ENCODE data around the gene COLEC11. TPM values are rescaled to one million over a fixed set of nuclear protein-coding genes. Genes with fewer than 3 reads are reported as not detected.

Gene COLEC11
- polyA plus RNA-seq, 3 donors = 1.5 to 3.0 (median 1.7) TPM

DNA sequence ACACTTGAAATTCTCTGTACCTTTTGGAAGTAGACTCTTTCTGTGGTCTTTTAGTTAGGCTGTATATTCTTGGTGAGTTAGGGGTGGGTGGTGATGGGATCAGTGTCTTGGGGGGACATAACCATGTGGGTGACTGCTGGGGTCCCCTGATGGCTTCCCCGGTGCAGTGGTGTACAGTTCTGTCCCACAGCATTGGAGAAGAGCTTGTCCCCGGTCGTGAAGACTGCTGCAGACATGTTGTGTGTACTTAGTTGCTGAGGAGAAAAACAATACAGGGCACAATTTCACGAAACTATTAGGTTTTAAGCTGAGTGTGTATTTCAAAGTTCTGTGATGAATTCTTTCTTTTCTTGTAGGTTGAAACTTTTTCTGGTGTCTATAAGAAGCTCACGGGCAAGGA, 14.5 kb upstream of the COLEC11 start:
- no peak for DNase-seq (ENCODE audit: extremely low read depth in 1 of 11, low read depth in 9 of 11, low spot score in 4 of 11)

DNA sequence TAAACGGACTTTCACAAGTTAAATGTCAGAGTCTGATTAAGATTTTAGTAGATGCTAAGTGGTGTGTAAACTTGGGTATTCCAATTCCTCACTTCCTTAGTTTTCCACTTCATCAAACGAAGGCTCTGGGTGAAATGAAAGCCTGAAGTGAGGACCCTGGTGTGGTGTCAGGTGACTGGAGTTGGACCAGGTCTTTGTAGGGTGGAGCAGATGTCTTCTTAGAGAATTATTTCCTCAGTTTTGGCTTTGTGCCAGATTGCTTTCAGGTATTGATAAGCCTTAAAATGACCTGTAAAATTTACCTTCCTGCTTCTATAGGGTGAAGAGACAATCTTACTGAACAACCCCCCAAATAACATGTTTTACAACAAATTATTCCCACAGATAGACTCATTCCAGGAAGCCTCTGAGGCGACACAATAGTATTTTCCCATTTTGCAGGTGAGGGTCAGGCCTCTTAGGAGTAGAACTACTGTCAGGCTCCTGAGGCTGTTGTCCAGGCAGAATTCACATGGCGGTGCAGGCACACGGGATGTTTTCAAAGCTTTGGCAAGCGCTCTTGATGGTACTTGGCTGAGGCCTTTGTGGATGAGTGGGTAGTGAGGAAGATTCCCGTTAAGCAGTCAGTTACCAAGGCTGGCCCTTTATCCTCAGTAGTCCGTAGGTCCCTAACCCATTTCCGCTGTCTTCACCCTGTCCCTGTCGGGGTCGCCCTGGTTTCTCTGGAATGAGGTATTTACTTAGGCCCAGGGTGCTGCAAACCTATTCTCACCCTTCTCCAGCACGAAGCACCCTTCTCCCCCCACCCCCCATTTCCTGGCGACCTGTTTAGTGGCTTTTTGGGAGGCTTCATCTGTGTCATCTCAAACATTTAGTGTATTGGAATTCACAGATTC, 13.3 kb upstream of the COLEC11 start:
- no peak for DNase-seq (ENCODE audit: extremely low read depth in 1 of 11, low read depth in 9 of 11, low spot score in 4 of 11)

DNA sequence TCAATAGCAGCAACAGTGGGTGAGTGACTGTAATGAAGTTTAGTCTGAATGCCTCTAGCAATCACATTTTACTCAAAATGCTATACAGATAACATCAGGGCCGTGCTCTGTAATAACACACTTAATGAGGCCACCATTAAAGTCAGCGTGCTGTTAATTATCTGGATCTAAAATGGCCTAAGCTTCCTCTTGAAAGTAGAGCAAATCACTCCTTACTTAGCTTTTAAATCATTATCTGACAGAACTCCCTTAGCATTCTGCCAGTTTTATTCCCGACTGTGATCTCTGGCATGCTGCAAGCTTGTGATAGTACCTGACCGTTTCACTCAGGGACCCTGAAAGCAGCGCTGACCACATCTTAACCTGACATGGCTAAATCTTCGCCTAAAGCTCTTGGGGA, 10.8 kb upstream of the COLEC11 start:
- DNase-seq (ENCODE audit: extremely low read depth in 1 of 11, low read depth in 9 of 11, low spot score in 4 of 11) = no peak

DNA sequence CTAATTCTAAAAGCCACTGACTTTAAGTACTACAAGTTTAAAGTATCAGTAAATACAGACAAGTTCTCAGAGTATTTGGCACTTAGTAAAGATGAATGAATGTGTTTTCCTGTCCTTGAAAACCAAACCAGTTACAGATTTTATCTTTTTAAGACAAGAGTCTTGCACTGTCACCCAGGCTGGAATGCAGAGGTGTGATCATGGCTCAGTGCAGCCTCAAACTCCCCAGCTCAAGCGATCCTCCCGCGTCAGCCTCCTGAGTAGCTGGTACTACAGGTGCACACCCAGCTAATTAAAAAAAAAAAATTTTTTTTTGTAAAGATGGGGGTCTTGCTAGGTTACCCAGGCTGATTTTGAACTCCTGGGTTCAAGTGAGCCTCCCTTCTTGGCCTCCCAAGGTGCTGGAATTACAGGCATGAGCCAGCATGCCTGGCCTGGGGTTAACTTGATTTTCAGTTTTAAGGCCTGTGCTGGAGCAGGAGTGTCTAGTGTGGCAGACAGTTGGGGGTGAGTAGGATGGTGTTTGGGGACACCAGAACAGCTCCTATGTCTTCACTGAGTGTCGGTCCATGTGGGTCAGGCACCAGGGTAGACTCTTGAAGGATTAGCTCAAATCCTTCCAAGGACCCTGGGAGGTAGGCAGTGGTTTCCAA, 10.2 kb upstream of the COLEC11 start:
- no peak for DNase-seq (ENCODE audit: extremely low read depth in 1 of 11, low read depth in 9 of 11, low spot score in 4 of 11)

DNA sequence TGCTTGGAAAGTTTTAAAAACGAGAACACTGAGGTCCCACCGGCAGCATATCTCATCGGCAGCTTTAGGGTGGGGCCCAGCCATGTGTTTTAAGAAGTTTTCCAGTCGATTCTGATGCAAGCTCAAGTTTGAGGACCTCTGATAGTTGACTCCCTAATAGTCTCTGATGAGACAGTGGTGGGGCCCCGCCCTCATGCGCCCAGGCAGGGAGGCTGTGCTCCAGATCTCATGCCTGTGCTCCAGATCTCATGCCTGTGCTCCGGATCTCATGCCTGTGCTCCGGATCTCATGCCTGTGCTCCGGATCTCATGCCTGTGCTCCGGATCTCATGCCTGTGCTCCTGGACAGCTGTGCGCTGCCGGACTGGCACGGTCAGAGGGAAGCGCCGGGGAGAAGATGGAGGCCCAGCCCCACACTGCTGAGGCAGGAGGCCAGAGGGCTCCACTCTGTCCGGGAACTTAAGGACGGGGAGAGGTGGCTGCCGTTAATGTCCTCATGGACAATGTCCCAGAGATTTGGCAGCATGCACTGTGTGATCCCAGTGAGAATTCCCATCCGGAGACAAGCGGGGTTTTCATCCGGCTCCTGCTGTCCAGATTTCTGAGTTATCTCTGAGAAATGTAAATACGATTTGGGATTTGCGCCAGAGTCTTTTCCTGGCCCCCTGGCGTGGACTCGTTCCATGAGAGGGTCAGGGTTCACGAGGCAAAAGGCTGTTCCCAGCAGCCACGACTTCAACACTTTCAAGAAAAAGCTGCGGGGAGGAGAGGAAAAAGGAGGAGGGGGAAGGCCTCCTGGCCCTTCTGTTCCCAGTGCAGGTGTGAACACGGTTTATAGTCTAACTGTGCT, 9.4 kb upstream of the COLEC11 start:
- peak in 7 of 11 donors; percentile 39 to 67 (median 61) for DNase-seq (ENCODE audit: extremely low read depth in 1 of 11, low read depth in 9 of 11, low spot score in 4 of 11)

DNA sequence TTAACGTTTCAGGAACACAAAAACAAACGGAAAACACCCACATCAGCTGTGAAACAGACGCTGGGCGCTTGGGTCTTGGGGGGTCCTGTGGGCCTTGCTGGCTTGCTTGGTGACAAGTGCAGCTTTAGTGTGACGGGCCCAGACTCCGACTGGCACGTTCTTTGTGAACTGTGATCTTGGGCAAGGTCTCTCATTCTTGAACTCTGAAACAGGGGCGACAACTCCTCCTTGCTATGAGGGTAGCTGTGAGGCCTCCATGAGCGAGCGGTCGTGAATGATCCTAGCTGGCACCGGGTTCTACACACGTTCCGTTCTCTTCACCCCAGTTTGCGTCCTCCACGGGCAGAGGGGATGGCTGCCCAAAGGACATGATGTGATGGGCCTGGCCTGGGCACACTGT, 8.7 kb upstream of the COLEC11 start:
- no peak for DNase-seq (ENCODE audit: extremely low read depth in 1 of 11, low read depth in 9 of 11, low spot score in 4 of 11)

GRCh38 chr2:3587021-3587420, 7.9 kb upstream of the COLEC11 start:
- DNase-seq (ENCODE audit: extremely low read depth in 1 of 11, low read depth in 9 of 11, low spot score in 4 of 11) = no peak

DNA sequence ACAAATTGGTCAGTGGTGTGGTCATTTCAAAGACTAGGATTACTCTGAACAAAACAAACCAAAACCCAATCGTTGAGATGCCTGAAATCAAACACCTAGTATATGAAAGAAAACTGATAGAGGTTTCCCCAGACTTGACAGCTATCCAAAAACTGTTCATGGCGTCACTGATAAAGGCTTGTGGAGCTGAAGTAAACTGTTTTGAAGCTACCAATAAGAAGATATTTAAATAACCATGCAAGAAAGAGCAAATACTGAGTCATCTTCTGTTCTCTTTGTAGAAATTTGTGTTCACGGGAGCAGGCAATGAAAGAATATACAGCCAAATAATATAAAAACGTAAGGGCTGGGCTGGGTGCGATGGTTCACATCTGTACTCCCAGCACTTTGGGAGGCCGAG, 7.5 kb upstream of the COLEC11 start:
- DNase-seq (ENCODE audit: extremely low read depth in 1 of 11, low read depth in 9 of 11, low spot score in 4 of 11) = no peak

- DNase-seq (ENCODE audit: extremely low read depth in 1 of 11, low read depth in 9 of 11, low spot score in 4 of 11) = no peak
Measured at GRCh38 chr2:3588084-3588483, 6.8 kb upstream of the COLEC11 start.

DNA sequence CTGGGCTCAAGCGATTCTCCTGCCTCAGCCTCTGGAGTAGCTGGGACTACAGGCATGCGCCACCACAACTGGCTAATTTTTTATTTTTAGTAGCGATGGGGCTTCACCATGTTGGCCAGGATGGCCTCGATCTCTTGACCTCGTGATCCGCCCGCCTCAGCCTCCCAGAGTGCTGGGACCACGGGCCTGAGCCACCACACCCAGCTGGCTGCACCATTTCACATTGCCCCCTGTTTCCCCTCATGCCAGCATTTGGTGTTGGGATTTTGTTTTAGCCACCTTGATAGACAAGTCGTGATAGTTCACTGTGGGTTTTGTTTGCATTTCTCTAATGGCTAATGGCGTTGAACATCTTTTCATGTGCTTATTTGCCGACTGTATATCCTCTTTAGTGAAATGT, 5.8 kb upstream of the COLEC11 start:
- no peak for DNase-seq (ENCODE audit: extremely low read depth in 1 of 11, low read depth in 9 of 11, low spot score in 4 of 11)

- DNase-seq (ENCODE audit: extremely low read depth in 1 of 11, low read depth in 9 of 11, low spot score in 4 of 11) = no peak
Measured at GRCh38 chr2:3595404-3595803, 492 bp downstream of the COLEC11 start.

- DNase-seq (ENCODE audit: extremely low read depth in 1 of 11, low read depth in 9 of 11, low spot score in 4 of 11) = no peak
Measured at GRCh38 chr2:3595985-3596384, 1.1 kb downstream of the COLEC11 start.

DNA sequence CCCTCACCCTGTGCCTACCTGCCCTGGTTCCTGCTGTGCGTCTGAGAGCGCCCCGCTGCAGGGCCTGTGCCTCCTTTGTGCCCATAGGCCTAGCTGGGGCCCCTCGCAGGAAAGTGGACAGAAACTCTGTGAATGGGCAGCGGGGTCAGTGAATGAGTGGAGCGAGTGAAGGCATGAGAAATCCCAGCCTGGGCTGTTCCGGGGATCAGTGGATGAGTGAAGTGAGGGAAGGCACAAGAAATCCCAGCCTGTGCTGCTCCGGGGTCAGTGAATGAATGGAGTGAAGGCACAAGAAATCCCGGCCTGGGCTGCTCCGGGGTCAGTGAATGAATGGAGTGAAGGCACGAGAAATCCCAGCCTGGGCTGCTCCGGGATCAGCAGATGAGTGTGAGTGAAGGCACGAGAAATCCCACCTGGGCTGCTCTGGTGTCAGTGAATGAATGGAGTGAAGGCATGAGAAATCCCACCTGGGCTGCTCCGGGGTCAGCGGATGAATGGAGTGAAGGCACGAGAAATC, 2.0 kb downstream of the COLEC11 start:
- DNase-seq (ENCODE audit: extremely low read depth in 1 of 11, low read depth in 9 of 11, low spot score in 4 of 11) = no peak

DNA sequence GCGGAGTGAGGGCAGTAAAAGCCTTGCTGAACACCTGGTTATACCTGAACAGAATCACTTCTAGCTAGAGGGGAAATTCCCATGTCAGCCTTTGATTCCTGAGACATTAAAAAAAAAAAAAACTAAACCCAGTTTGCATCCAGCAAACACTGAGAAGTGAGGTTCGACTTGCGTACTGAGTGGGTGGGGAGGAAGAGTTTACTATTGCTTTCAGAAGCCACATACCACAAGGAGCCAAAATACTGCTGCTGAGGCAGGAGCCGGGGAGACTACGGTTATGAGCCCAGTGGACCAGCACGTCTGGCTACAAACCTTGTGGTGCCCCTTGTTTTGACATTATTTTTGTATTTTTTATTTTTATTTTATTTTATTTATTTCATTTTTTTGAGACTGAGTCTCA, 2.7 kb downstream of the COLEC11 start:
- no peak for DNase-seq (ENCODE audit: extremely low read depth in 1 of 11, low read depth in 9 of 11, low spot score in 4 of 11)

- DNase-seq (ENCODE audit: extremely low read depth in 1 of 11, low read depth in 9 of 11, low spot score in 4 of 11) = no peak
Measured at GRCh38 chr2:3598197-3598910, 3.4 kb downstream of the COLEC11 start.

- no peak for DNase-seq (ENCODE audit: extremely low read depth in 1 of 11, low read depth in 9 of 11, low spot score in 4 of 11)
Measured at GRCh38 chr2:3598912-3599854, 4.3 kb downstream of the COLEC11 start.

DNA sequence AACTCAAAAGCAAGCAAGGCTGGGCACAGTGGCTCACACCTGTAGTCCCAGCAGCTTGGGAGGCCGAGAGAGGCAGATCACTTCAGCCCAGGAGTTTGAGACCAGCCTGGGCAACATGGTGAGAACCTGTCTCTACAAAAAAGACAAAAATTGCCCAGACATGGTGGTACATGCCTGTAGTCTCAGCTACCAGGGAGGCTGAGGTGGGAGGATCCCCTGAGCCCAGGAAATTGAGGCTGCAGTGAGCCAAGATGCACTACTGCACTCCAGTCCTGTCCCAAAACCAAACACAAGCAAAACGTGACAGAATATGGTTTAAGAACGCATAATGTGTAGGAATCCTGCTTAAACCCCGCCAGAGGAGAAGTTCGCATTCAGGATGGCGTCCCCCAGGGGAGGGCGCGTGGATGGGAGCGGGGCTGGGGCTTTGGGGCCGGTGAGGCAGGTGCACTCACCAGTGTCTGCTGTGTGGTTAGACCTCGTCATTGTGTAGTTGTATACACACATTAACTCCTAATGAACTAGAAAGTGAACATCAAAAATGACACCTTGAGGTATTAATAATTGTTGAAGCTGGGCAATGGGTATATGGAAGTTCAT, 5.4 kb downstream of the COLEC11 start:
- DNase-seq (ENCODE audit: extremely low read depth in 1 of 11, low read depth in 9 of 11, low spot score in 4 of 11) = no peak
